Mucosa of descending colon (tissue), 3 donors: ENCODE results near the gene GANC. TPM values are rescaled to one million over a fixed set of nuclear protein-coding genes. Genes with fewer than 3 reads are reported as not detected.
A peak's percentile ranks its signal among the peaks of the same experiment; 100 is the strongest.
"Not testable (repeated sequence)": the region's sequence is repeated elsewhere in the genome, so short reads cannot be mapped to it uniquely, and the experiment has no call there.

Experiments used
- ATAC-seq: fragments of 200-7000 bp; cut with Tn5 transposase; one replicate; pipeline ENCODE4 v1.9.1; 2020; ENCODE audit warnings: mild to moderate bottlenecking, moderate library complexity
- DNase-seq, 3 donors: peaks; one replicate each; pipeline ENCODE4 v3.0.0-alpha.2; 2020
- H3K36me3 ChIP-seq: fragments of 200-600 bp; one replicate; pipeline ENCODE4 v1.8.0; 2021; ENCODE audit warnings: low read depth, mild to moderate bottlenecking
- H3K4me1 ChIP-seq: fragments of 200-600 bp; one replicate; pipeline ENCODE4 v1.8.0; 2021; ENCODE audit warnings: low read depth, mild to moderate bottlenecking
- H3K4me3 ChIP-seq: fragments of 200-600 bp; one replicate; pipeline ENCODE4 v1.8.0; 2021; ENCODE audit warnings: mild to moderate bottlenecking
- H3K9me3 ChIP-seq: fragments of 200-600 bp; one replicate; pipeline ENCODE4 v1.8.0; 2021; ENCODE audit warnings: mild to moderate bottlenecking
- intact Hi-C, 2 donors: fragments of 100-400 bp; cut with DNase I in 1 of 2; cut with micrococcal nuclease in 1 of 2; formaldehyde crosslinking; loops; one replicate each; pipeline versions ENCODE4 v1.11.0 to v1.11.1; 2022; cut with DNase I, micrococcal nuclease
- long read RNA-seq, 2 donors: library from polyadenylated mRNA; unstranded; transcript quantifications; one replicate each; pipeline ENCODE4 v2.0.0, GENCODE V29; 2019 to 2021
- total RNA-seq, 3 donors: library from RNA; stranded (reverse); fragmentation: NEBNext Ultra II Directional in 2 of 3; extraction: Animal tissue kit (Norgen Biotek cat#: 25700) in 2 of 3; gene quantifications; one replicate each; pipeline versions ENCODE4 v1.2.1 to v1.2.4, GENCODE V29; 2021 to 2023
- TF ChIP-seq, protein P1 (sequence below): fragments of 200-600 bp; IDR thresholded peaks from one replicate; pipeline ENCODE4 v1.8.0; 2022; ENCODE audit warnings: antibody characterized with exemption, mild to moderate bottlenecking
- donor health status: DM: no; HTN: no; CAD: no; lungs with moderate emphysema.
- donor health status: DM: no; HTN: no; CAD: no.
- donor health status: DM: no; HTN: yes; CAD: no.

GANC gene, protein sequence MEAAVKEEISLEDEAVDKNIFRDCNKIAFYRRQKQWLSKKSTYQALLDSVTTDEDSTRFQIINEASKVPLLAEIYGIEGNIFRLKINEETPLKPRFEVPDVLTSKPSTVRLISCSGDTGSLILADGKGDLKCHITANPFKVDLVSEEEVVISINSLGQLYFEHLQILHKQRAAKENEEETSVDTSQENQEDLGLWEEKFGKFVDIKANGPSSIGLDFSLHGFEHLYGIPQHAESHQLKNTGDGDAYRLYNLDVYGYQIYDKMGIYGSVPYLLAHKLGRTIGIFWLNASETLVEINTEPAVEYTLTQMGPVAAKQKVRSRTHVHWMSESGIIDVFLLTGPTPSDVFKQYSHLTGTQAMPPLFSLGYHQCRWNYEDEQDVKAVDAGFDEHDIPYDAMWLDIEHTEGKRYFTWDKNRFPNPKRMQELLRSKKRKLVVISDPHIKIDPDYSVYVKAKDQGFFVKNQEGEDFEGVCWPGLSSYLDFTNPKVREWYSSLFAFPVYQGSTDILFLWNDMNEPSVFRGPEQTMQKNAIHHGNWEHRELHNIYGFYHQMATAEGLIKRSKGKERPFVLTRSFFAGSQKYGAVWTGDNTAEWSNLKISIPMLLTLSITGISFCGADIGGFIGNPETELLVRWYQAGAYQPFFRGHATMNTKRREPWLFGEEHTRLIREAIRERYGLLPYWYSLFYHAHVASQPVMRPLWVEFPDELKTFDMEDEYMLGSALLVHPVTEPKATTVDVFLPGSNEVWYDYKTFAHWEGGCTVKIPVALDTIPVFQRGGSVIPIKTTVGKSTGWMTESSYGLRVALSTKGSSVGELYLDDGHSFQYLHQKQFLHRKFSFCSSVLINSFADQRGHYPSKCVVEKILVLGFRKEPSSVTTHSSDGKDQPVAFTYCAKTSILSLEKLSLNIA (N-terminal part only)
- 10 to 100 TPM; 41.9 to 51.6 (median 51.3) TPM for total RNA-seq
- long read RNA-seq, donor 1, full-length matches to known transcripts, result 1 of 4 reads
- long read RNA-seq, donor 1, partial matches to known transcripts, result 1 of 4 reads
- long read RNA-seq, donor 1, other reads (novel, unspliced or antisense), result 2 of 4 reads
- long read RNA-seq, donor 2, partial matches to known transcripts, result 3 of 9 reads
- long read RNA-seq, donor 2, other reads (novel, unspliced or antisense), result 3 of 9 reads

DNA sequence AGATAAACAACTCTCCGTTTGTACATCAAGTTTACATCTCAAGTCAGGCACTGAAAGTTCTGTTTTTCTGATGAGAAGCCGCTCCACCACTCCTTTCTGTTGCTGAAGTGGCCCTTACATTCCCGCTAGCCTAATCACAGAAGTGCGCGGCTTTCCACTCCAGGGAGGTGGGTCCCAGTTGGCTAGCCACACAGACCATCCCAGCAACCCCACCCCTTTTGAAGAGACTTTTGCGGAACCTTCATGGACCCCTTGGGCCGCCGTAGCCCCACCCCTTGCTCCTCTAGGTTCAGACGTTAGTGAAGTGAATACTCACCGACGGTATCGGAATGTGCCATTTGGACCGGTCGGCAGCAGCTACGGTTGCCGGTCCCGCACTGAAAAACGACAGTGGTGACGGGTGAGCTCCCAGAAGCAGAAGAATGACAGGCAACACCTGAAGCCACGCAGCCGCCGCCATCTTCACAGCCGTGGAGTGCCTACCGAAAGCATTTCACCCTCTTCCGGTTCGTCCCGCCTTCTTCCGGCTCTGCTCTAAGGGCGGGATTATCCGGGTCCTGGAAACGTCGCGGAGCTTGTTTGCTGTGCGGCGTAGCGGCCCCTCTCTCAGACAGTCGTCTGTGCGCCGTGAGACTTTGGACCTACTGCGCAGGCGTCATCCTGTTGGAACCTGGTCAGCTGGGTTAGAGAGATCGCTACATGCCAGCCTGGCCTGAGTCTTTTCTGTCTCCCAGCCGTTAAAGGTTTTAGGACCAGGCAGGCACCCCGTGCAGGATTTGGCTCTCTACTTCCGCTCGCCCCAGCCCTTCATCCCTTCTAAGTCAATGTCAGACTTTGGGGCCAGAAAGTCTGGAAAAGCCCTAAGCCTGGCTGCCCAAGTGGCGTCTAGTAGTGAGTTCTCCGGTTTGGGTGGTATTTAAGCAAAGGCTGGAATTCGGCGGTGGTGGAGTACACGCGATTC lies at the start of gene GANC, which contains the start of gene TMEM87A:
GANC (plus strand) TSS at position 263 of the 961 bp plus-strand sequence. CDS start 1,281 bp downstream, outside the sequence.
TMEM87A (minus strand) TSS at position 495 of the 961 bp plus-strand sequence; CDS start at position 460, 35 bp downstream.
- ATAC-seq (peak; percentile 87), DNase-seq (peak; percentile 96 to 98 (median 97))
- TF ChIP-seq, protein P1, sequence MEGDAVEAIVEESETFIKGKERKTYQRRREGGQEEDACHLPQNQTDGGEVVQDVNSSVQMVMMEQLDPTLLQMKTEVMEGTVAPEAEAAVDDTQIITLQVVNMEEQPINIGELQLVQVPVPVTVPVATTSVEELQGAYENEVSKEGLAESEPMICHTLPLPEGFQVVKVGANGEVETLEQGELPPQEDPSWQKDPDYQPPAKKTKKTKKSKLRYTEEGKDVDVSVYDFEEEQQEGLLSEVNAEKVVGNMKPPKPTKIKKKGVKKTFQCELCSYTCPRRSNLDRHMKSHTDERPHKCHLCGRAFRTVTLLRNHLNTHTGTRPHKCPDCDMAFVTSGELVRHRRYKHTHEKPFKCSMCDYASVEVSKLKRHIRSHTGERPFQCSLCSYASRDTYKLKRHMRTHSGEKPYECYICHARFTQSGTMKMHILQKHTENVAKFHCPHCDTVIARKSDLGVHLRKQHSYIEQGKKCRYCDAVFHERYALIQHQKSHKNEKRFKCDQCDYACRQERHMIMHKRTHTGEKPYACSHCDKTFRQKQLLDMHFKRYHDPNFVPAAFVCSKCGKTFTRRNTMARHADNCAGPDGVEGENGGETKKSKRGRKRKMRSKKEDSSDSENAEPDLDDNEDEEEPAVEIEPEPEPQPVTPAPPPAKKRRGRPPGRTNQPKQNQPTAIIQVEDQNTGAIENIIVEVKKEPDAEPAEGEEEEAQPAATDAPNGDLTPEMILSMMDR, result no peak
- H3K36me3 ChIP-seq, result no peaks in the 10 kb centered on the region
- H3K9me3 ChIP-seq, result no peaks in the 10 kb centered on the region
- intact Hi-C loops, result no loop called here
- H3K4me1 ChIP-seq, result peaks cover 40% of the 10 kb centered on the region
- peak within 1 kb of the TSS; percentile 62 for H3K4me3 ChIP-seq

DNA sequence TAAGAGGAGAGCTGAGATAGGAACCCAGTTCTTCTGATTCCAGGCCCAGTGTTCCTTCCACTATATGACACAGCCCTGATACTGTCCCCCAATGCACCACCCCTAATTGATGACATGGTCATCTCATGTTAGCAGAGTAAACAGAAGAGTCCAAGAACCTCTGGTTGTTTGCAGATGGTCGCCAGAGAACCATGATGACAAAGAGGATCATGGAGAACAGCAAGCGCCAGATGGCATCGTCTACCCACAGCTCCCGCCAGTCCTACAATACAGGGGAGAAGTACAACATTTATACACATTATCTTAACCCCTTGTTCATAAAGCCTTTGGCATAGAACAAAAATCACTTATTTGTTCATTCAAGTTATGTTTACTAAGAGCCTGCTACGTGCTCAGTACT lies 46.4 kb upstream of the GANC start:
- H3K36me3 ChIP-seq, result peaks cover 7% of the 10 kb centered on the region
- no peak for ATAC-seq

DNA sequence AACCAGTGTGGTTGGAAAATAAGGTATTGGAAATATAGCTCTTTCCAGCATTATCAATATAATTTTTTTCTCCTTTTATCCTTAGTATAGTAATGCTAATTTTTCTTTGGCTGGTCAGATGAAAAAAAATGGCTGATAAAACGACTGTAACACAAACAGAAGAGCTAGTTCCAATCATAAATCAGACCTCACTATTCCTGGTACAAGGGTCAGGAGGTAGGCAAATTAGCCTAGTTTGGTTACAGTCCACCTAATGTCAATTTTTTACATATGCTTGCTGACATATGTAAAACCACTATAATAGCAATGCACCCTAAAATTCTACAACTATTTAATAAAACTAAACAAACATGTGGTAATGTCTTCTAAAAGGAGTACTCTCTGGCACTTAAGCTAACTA lies 45.0 kb upstream of the GANC start:
- H3K36me3 ChIP-seq, result peaks cover 7% of the 10 kb centered on the region
- no peak overlapping the region for H3K4me3 ChIP-seq
- no peaks in the 10 kb centered on the region for H3K9me3 ChIP-seq
- TF ChIP-seq, protein P1, result no peak
- DNase-seq, result no peak
- ATAC-seq, result peak; percentile 78
- intact Hi-C loops, result no loop called here
- peaks cover 10% of the 10 kb centered on the region for H3K4me1 ChIP-seq

More for the DNA sequence above, 46.4 kb upstream of the GANC start:
- intact Hi-C loops, result no loop called here
- Histone ChIP-seq H3K4me1 (peaks cover 10% of the 10 kb centered on the region), H3K4me3 (no peak overlapping the region), H3K9me3 (no peaks in the 10 kb centered on the region)
- no peak for DNase-seq
- TF ChIP-seq, protein P1, result no peak

DNA sequence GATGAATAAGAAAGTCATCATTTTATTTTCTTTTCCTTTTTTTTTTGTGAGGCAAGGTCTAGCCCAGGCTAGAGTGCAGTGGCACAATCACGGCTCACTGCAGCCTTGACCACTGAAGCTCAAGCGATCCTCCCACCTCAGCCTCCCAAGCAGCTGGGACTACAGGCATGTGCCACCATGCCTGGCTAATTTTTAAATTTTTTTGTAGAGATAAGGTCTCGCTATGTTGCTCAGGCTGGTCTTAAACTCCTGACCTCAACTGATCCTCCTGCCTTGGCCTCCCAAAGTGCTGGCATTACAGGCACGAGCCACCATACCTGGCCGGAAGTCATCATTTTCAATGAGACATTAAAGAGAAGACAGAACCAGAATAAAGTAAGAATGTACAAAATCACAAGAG lies 44.0 kb upstream of the GANC start:
- H3K9me3 ChIP-seq, intact Hi-C loops, ATAC-seq, DNase-seq, H3K4me1 ChIP-seq, H3K36me3 ChIP-seq, H3K4me3 ChIP-seq: not testable (repeated sequence)

DNA sequence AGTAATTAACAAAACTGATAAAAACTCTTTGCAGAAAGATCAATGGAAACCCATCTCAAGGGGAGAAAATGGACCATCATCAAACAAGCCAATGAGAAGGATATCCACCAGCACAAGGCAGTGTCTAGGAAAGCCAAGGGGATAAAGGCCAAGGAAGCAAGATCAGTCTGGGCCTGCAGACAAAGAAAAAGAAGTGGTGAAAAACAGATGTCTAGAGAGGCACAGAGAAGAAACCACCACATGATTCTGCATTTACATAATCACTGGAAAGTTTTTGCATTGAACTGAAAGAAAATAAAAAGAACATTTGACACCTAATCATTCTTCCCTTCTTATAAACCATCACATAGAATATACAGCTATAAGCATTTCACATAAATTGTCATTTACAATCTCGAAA lies 41.9 kb upstream of the GANC start:
- Histone ChIP-seq H3K36me3 (peaks cover 9% of the 10 kb centered on the region), H3K4me1 (peaks cover 10% of the 10 kb centered on the region), H3K9me3 (no peaks in the 10 kb centered on the region), H3K4me3 (no peak overlapping the region)
- ATAC-seq (no peak), DNase-seq (no peak)
- intact Hi-C loops, result no loop called here
- TF ChIP-seq, protein P1, result no peak
